ENCODE measurements around the gene CTDSPL. TPM values are rescaled to one million over a fixed set of nuclear protein-coding genes. Genes with fewer than 3 reads are reported as not detected.

The CTDSPL gene
- total and polyA plus RNA-seq, 10 of the 15 experiments (the other 5 are each of a cell fraction or from before 2014, with no cell fraction given), result 0.05 to 0.51 (median 0.18) TPM; not detected in 6

- BruUV-seq (replicated peaks), result no TSS peak
- CTCF ChIA-PET, result interaction anchor here (1.0 kb wide), 1 partner anchor 21 kb away, joined by 4 read pairs; no protein-coding TSS in a partner anchor
- H3K36me3 ChIP-seq (ENCODE audit: control insufficient read depth in 2 of 2, insufficient read depth in 2 of 2, low read length in 1 of 2), result no peaks in the 10 kb centered on the region
- H3K4me3 ChIP-seq, result no peak overlapping the region
- H3K4me2 ChIP-seq (ENCODE audit: control insufficient read depth, insufficient read depth), result no peak overlapping the region
- no peaks in the 10 kb centered on the region for H3K27me3 ChIP-seq (replicated peaks in 1 of 2; ENCODE audit: control insufficient read depth in 2 of 2, insufficient read depth in 2 of 2, low read length in 1 of 2)
- ATAC-seq, result no peak
- in situ Hi-C loops (cut with MboI), result no loop called here
- TF ChIP-seq BCL11A (IDR thresholded peaks at IDR 0.05; ENCODE audit: low read depth, low read length) (no peak), EZH2 (IDR thresholded peaks at IDR 0.05; ENCODE audit: borderline replicate concordance, control insufficient read depth, low read depth, low read length) (no peak), SRF (IDR thresholded peaks at IDR 0.05; ENCODE audit: low read depth in 2 of 2, low read length in 2 of 2) (peak; percentile 23 to 54; a peak in 2 of 4 replicates)
- DNase-seq (ENCODE audit: low read depth, low spot score), result no peak
- H2AFZ ChIP-seq (ENCODE audit: control insufficient read depth, low read depth, low read length), result no peak overlapping the region
- H3K27ac ChIP-seq (ENCODE audit: control insufficient read depth, insufficient read depth), result no peak overlapping the region
- FAIRE-seq, result no peak
- no peak overlapping the region for H3K9ac ChIP-seq (ENCODE audit: control insufficient read depth, insufficient read depth, low read length)
- WGBS (ENCODE audit: insufficient coverage, insufficient replicate concordance, low lambda C conversion rate, missing lambda C conversion rate), result 57% methylated on average over 13 of the region's 13 CpGs
- SMC1A ChIA-PET (ENCODE audit: uncharacterized antibody, unreplicated experiment), result no interaction called here
- RAD21 ChIA-PET (ENCODE audit: unreplicated experiment), result no interaction called here
- intact Hi-C loops (cut with micrococcal nuclease; ENCODE audit: unreplicated experiment), result no loop called here
- no peaks in the 10 kb centered on the region; the same call in none of the 2 replicates for H3K4me1 ChIP-seq (ENCODE audit: control insufficient read depth, insufficient read depth, low read length)
- POLR2A ChIA-PET, result no interaction called here
- H4K20me1 ChIP-seq (ENCODE audit: control insufficient read depth, insufficient read depth), result no peaks in the 10 kb centered on the region
- no peaks in the 10 kb centered on the region for H3K79me2 ChIP-seq (ENCODE audit: control insufficient read depth, insufficient read depth, low read length)
- no peaks in the 10 kb centered on the region; the same call in 2 of the 3 replicates for H3K9me3 ChIP-seq (replicated peaks; ENCODE audit: control insufficient read depth, insufficient read depth, low read length)
Observed at GRCh38 chr3:38018296-38019266, 156.9 kb downstream of the CTDSPL start.

DNA sequence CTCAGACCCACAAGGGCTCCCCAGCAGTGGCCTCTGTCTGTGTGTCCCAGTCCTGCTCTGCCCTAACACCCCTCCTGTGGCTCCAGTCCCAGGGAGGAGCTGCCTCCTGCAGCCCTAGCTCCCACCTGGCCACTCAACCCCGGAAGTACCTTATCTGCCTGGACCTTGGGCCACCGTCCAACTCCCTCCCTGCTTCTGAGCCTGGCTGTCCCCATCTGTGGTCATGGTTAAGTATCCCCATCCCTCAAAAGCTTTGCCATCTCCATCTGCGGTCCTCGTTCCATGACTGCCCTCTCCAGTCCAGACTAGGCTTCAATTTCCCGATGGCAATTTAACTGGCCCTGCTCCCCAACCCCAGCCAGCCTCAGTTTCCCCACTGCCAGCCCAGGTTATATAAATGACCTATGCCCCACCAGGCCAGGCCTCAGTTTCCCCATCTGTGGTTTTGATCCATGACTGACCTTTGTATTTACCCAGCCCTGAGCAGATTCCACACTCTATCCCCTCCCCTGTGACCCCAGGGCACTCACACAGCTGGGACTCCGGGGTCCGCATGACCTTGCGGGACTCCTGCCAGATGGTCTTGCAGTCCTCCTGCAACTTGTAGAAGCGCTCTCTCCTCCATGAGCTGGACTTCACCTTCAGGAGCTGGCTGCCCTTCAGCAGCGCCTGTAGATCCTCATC, 158.1 kb downstream of the CTDSPL start:
- Histone ChIP-seq H3K79me2 (ENCODE audit: control insufficient read depth, insufficient read depth, low read length) (no peaks in the 10 kb centered on the region), H3K9me3 (replicated peaks; ENCODE audit: control insufficient read depth, insufficient read depth, low read length) (no peaks in the 10 kb centered on the region; the same call in 2 of the 3 replicates), H3K4me2 (ENCODE audit: control insufficient read depth, insufficient read depth) (no peak overlapping the region), H3K27me3 (replicated peaks in 1 of 2; ENCODE audit: control insufficient read depth in 2 of 2, insufficient read depth in 2 of 2, low read length in 1 of 2) (no peaks in the 10 kb centered on the region), H3K36me3 (ENCODE audit: control insufficient read depth in 2 of 2, insufficient read depth in 2 of 2, low read length in 1 of 2) (no peaks in the 10 kb centered on the region), H3K4me1 (ENCODE audit: control insufficient read depth, insufficient read depth, low read length) (no peaks in the 10 kb centered on the region; the same call in none of the 2 replicates), H2AFZ (ENCODE audit: control insufficient read depth, low read depth, low read length) (no peak overlapping the region), H4K20me1 (ENCODE audit: control insufficient read depth, insufficient read depth) (no peaks in the 10 kb centered on the region), H3K4me3 (no peak overlapping the region), H3K27ac (ENCODE audit: control insufficient read depth, insufficient read depth) (no peak overlapping the region), H3K9ac (ENCODE audit: control insufficient read depth, insufficient read depth, low read length) (no peak overlapping the region)
- ChIA-PET CTCF (interaction anchor here (1.0 to 1.2 kb wide), 4 partner anchors 10 to 327 kb away, joined by 3 to 4 read pairs (median 4); partner anchors contain the start of gene XYLB), POLR2A (no interaction called here), RAD21 (ENCODE audit: unreplicated experiment) (no interaction called here), SMC1A (ENCODE audit: uncharacterized antibody, unreplicated experiment) (interaction anchor here (0.6 kb wide), 2 partner anchors 15 to 727 kb away, joined by 3 read pairs; no protein-coding TSS in a partner anchor)
- no TSS peak for BruUV-seq (replicated peaks)
- no peak for DNase-seq (ENCODE audit: low read depth, low spot score)
- WGBS (ENCODE audit: insufficient coverage, insufficient replicate concordance, low lambda C conversion rate, missing lambda C conversion rate), result 69% methylated on average over 10 of the region's 10 CpGs
- FAIRE-seq, result no peak
- in situ Hi-C loops (cut with MboI), result no loop called here
- no peak for ATAC-seq
- intact Hi-C loops (cut with micrococcal nuclease; ENCODE audit: unreplicated experiment), result no loop called here
- TF ChIP-seq NR2C2 (IDR thresholded peaks at IDR 0.05; ENCODE audit: borderline replicate concordance, control insufficient read depth, insufficient read length, low read depth), result no peak
- TF ChIP-seq MXI1 (IDR thresholded peaks at IDR 0.05; ENCODE audit: low read depth, low read length), result no peak
- no peak for TF ChIP-seq POLR2AphosphoS5 (IDR thresholded peaks at IDR 0.05; ENCODE audit: low read length)
- no peak for TF ChIP-seq STAT1 (conservative IDR thresholded peaks at IDR 0.05)
- TF ChIP-seq HDAC6 (IDR thresholded peaks at IDR 0.05; ENCODE audit: unreplicated experiment), result no peak
- no peak for TF ChIP-seq ZZZ3 (IDR thresholded peaks at IDR 0.05; ENCODE audit: control insufficient read depth, insufficient read length, low read depth)
- no peak for TF ChIP-seq PBX3 (IDR thresholded peaks at IDR 0.05; ENCODE audit: insufficient replicate concordance, low read depth, low read length)
- TF ChIP-seq SP1 (IDR thresholded peaks at IDR 0.05; ENCODE audit: low read depth, low read length), result no peak
- TF ChIP-seq MEF2B (IDR thresholded peaks at IDR 0.05; ENCODE audit: partially characterized antibody, poor library complexity, severe bottlenecking), result no peak
- TF ChIP-seq CHD1 (IDR thresholded peaks at IDR 0.05; ENCODE audit: low read depth, low read length), result no peak

Data from GM12878 (cell line).